ENCODE measurements around the gene VAMP3.

VAMP3 gene

DNA sequence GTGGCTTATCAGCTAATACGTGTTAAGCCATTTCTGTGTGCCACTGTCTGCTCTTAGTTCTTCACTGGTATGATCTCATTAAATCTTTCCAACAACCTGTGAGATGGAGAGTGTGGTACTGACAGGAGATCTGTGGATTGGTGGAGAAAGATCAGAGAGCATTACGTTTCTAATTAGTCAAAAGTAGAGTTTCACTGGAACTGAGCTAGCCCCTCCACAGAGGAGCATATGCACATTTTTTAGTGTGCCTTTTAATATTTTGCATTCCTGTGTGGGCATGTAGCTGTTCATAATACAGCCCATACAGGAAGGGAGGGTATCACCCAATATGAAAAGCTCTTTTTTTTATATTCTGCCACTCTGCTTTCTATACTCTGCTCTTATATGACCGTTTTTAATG, 50.2 kb downstream of the VAMP3 start:
- no peak for DNase-seq

DNA sequence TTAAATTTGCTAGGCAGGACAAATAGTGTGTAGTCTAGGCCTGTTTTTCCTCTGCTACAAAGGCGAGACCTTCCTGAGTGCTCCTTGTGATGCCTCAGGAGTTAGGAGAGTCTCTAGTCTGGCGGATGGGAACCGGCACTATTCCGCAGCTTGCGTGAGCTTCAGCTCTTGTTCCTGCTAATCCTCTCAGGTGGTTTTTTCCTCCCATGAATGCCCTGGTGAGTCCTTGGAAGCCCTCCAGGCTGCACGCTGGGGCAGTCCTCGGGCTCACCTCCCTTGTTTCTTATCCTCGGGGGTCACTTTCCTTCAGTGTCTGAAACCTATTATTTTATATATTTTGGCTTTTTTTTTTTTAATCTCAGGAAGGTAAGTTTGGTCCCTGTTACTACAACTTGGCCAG, 53.6 kb downstream of the VAMP3 start:
- DNase-seq: no peak

DNA sequence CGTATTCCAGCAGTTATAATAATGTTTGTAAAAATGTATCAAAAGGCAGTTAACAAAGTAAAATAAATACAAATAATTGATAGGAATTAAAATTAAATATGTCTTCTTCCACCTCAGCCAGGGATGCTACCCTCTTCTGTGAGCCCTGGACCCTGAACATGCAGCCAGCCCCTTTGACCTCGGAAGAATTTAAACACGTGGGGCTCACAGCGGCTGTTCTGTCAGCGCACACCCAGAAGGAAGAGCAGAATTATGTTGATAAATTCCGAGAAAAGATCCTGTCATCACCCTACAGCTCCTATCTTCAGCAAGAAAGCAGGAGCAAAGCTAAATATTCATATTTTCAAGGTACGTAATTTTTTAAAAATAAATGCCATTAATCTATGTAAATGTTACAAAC, 55.3 kb downstream of the VAMP3 start:
- DNase-seq: no peak

DNA sequence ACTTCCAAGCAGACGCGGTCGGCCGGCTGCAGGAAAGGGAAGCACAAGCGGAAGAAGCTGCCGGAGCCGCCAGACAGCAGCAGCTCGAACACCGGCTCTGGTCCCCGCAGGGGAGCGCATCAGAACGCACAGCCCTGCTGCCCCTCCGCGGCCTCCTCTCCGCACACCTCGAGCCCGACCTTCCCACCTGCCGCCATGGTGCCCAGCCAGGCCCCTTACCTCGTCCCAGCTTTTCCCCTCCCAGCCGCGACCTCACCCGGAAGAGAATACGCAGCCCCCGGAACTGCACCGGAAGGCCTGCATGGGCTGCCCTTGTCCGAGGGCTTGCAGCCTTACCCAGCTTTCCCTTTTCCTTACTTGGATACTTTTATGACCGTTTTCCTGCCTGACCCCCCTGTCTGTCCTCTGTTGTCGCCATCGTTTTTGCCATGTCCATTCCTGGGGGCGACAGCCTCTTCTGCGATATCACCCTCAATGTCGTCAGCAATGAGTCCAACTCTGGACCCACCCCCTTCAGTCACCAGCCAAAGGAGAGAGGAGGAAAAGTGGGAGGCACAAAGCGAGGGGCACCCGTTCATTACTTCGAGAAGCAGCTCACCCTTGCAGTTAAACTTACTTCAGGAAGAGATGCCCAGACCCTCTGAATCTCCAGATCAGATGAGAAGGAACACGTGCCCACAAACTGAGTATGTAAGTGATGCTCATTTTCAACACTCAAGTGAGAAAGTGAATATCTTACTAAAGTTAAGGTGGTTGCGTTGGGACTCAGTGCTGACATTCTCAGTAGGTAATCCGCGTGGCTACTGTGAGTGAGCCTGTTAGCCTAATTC, 56.2 kb downstream of the VAMP3 start:
- DNase-seq: peak; percentile 16

All from activated CD4-positive, alpha-beta T cell treated with anti-CD3 and anti-CD28 coated beads, Interleukin-2, amount 50 U/mL, for 16 hours (primary cell).